HCT116 (cell line): Measurements from ENCODE around the gene MYO1F. TPM values are rescaled to one million over a fixed set of nuclear protein-coding genes. Genes with fewer than 3 reads are reported as not detected.

ENCODE experiments used
- ATAC-seq: fragments of 200-7000 bp; cut with Tn5 transposase; 2 replicates; pipeline ENCODE4 v1.9.1; 2020; ENCODE audit warnings: mild to moderate bottlenecking, moderate library complexity
- BruUV-seq: library from RNA; stranded (reverse); fragments of 400-500 nt; replicated peaks from 2 replicates; lab custom pipeline; 2021; lab: Mats Ljungman, UMichigan
- CTCF ChIA-PET: fragments of 300-600 bp; sonication (Branson Sonifier 250); formaldehyde crosslinking; loops from one replicate; lab custom pipeline; 2021; ENCODE audit warnings: antibody characterized with exemption; lab: Charles Lee
- POLR2A ChIA-PET: fragments of 300-600, 350-600 bp; sonication (Branson Sonifier 250); formaldehyde crosslinking; loops from one replicate; lab custom pipeline; 2021; ENCODE audit warnings: antibody characterized with exemption; lab: Charles Lee
- RAD21 ChIA-PET, 2 experiments: fragments of 300-600 bp; sonication (Branson Sonifier 250); formaldehyde crosslinking; loops; one replicate each; lab custom pipeline; 2023; ENCODE audit warnings: low total read pairs in 2 of 2; ENCODE audit not compliant: uncharacterized antibody in 2 of 2, unreplicated experiment in 2 of 2, low non-redundant PET in 1 of 2; lab: Charles Lee
- DNase-seq: peaks from one replicate; pipeline ENCODE4 v3.0.0-alpha.2; 2010; ENCODE audit warnings: low read depth, low spot score
- H2AFZ ChIP-seq: fragments of 200-600 bp; shearing (Covaris generic), sonication (generic); 2 replicates; pipeline ENCODE4 v1.6.1; 2017; ENCODE audit warnings: low read depth, mixed run types, mixed read lengths, antibody characterized with exemption, low read length; ENCODE audit not compliant: poor library complexity, severe bottlenecking
- H3K27ac ChIP-seq: 2 replicates; pipeline ENCODE4 v1.5.1; 2012; ENCODE audit warnings: low read depth, low read length
- H3K27me3 ChIP-seq: fragments of 200-600 bp; sonication (generic); 2 replicates; pipeline ENCODE4 v1.6.1; 2016; ENCODE audit warnings: mixed run types, low read length, mixed read lengths; ENCODE audit not compliant: insufficient read depth
- H3K36me3 ChIP-seq, 2 experiments: fragments of 200-500 bp in 1 of 2; fragments of 200-600 bp in 1 of 2; sonication (Bioruptor generic) in 1 of 2; sonication (generic) in 1 of 2; 2 replicates each; pipeline versions ENCODE4 v1.5.1 to v1.6.1; 2014 to 2016; ENCODE audit warnings: low read length in 2 of 2, inconsistent platforms in 1 of 2, mixed read lengths in 1 of 2, mixed run types in 1 of 2; ENCODE audit not compliant: insufficient read depth in 2 of 2, control insufficient read depth in 1 of 2
- H3K4me1 ChIP-seq, 2 experiments: fragments of 200-600 bp in 1 of 2; sonication (generic) in 1 of 2; 2 replicates each; pipeline versions ENCODE4 v1.5.1 to v1.6.1; 2012 to 2017; ENCODE audit warnings: low read length in 2 of 2, inconsistent platforms in 1 of 2, mild to moderate bottlenecking in 1 of 2, mixed read lengths in 1 of 2, mixed run types in 1 of 2, moderate library complexity in 1 of 2; ENCODE audit not compliant: insufficient read depth in 2 of 2, control insufficient read depth in 1 of 2
- H3K4me2 ChIP-seq: fragments of 200-600 bp; sonication (generic); 2 replicates; pipeline ENCODE4 v1.6.1; 2017; ENCODE audit warnings: mixed run types, low read length, mixed read lengths
- H3K4me3 ChIP-seq, 2 experiments: fragments of 200-600 bp in 1 of 2; sonication (generic) in 1 of 2; replicated peaks in 1 of 2; 2 replicates each; pipeline ENCODE4 v1.5.1; 2011 to 2016; ENCODE audit warnings: low read length in 2 of 2, control low read depth in 1 of 2, low read depth in 1 of 2, mild to moderate bottlenecking in 1 of 2, mixed read lengths in 1 of 2, mixed run types in 1 of 2
- H3K79me2 ChIP-seq: fragments of 200-600 bp; sonication (generic); 2 replicates; pipeline ENCODE4 v1.6.1; 2017; ENCODE audit warnings: mild to moderate bottlenecking, mixed run types, low read length, moderate library complexity, mixed read lengths; ENCODE audit not compliant: insufficient read depth
- H3K9ac ChIP-seq: fragments of 200-600 bp; sonication (generic); 2 replicates; pipeline ENCODE4 v1.6.1; 2016; ENCODE audit warnings: low read length, mixed read lengths
- H3K9me2 ChIP-seq: fragments of 200-600 bp; sonication (generic), shearing (Covaris generic); 2 replicates; pipeline ENCODE4 v1.6.1; 2017; ENCODE audit warnings: mixed run types, mild to moderate bottlenecking, moderate library complexity; ENCODE audit not compliant: insufficient read depth
- H3K9me3 ChIP-seq, 2 experiments: fragments of 200-500 bp in 1 of 2; fragments of 200-600 bp in 1 of 2; sonication (Bioruptor generic) in 1 of 2; sonication (generic) in 1 of 2; 2 replicates each; pipeline ENCODE4 v1.6.1; 2014 to 2017; ENCODE audit warnings: low read length in 2 of 2, mixed read lengths in 2 of 2, inconsistent platforms in 1 of 2, low read depth in 1 of 2, mild to moderate bottlenecking in 1 of 2, mixed run types in 1 of 2, moderate library complexity in 1 of 2; ENCODE audit not compliant: control insufficient read depth in 1 of 2, insufficient read depth in 1 of 2
- H4K20me1 ChIP-seq: fragments of 200-600 bp; sonication (generic), shearing (Covaris generic); 2 replicates; pipeline ENCODE4 v1.6.1; 2017; ENCODE audit warnings: mixed run types, mild to moderate bottlenecking, moderate library complexity; ENCODE audit not compliant: insufficient read depth
- EGR1 ChIP-seq: IDR thresholded peaks from 2 replicates; pipeline ENCODE4 v1.6.1; 2012; ENCODE audit warnings: low read depth
- ELF1 ChIP-seq: IDR thresholded peaks from 2 replicates; pipeline ENCODE4 v1.6.1; 2012; ENCODE audit warnings: low read depth, borderline replicate concordance
- EZH2 ChIP-seq: fragments of 200-600 bp; sonication (generic); IDR thresholded peaks from 2 replicates; pipeline ENCODE4 v1.6.1; 2017; ENCODE audit warnings: antibody characterized with exemption, mixed run types
- EZH2phosphoT487 ChIP-seq: fragments of 200-600 bp; IDR thresholded peaks from 2 replicates; pipeline ENCODE4 v1.6.1; 2018; ENCODE audit warnings: antibody characterized with exemption, borderline replicate concordance
- POLR2A ChIP-seq: IDR thresholded peaks from 2 replicates; pipeline ENCODE4 v1.7.0; 2011; ENCODE audit warnings: borderline replicate concordance; ENCODE audit not compliant: insufficient read depth, insufficient read length; ENCODE audit errors: extremely low read depth
- POLR2AphosphoS5 ChIP-seq: IDR thresholded peaks from 2 replicates; pipeline ENCODE4 v1.6.1; 2011; ENCODE audit warnings: mild to moderate bottlenecking, low read depth, low read length, moderate library complexity
- YY1 ChIP-seq: IDR thresholded peaks from 2 replicates; pipeline ENCODE4 v1.6.1; 2011; ENCODE audit warnings: low read length, low read depth, moderate library complexity, mild to moderate bottlenecking; ENCODE audit not compliant: insufficient replicate concordance; ENCODE audit errors: extremely low read depth
- ZNF274 ChIP-seq: fragments of 200-500 bp; sonication (Bioruptor generic); IDR thresholded peaks from 2 replicates; pipeline ENCODE4 v1.6.1; 2014; ENCODE audit warnings: mild to moderate bottlenecking, low read depth, low read length, inconsistent platforms
- intact Hi-C: fragments of 100-400 bp; cut with micrococcal nuclease; formaldehyde crosslinking; loops from 2 replicates; pipeline ENCODE4 v1.10.0; 2022
- total RNA-seq: library from RNA; stranded (reverse); gene quantifications from one replicate; pipeline ENCODE4 v1.2.1, GENCODE V29; 2021; ENCODE audit not compliant: unreplicated experiment

MYO1F gene
- total RNA-seq, 1 experiment from 2014 or later, result 0.39 TPM

GRCh38 chr19:8513687-8514504 is 63.3 kb downstream of the MYO1F start, which contains the start of gene ZNF414 (continued):
- peak; percentile 98 for TF ChIP-seq POLR2AphosphoS5
- TF ChIP-seq YY1, result peak; percentile 92
- TF ChIP-seq EZH2, result no peak
- no peak for TF ChIP-seq EZH2phosphoT487
- no peak; the same call in 1 of the 2 replicates for TF ChIP-seq ELF1

- ChIA-PET CTCF (interaction anchor here (1.0 to 2.0 kb wide), 8 partner anchors 8 to 610 kb away, joined by 3 to 21 read pairs (median 4); partner anchors contain the start of genes MAP2K7 and MARCHF2), POLR2A (interaction anchor here (0.7 to 3.1 kb wide), 25 partner anchors 7 to 189 kb away, joined by 3 to 69 read pairs (median 6); partner anchors contain the start of genes ANGPTL4, HNRNPM, MARCHF2 and MYO1F), RAD21 (interaction anchor here (0.7 to 1.4 kb wide), 3 partner anchors 12 to 100 kb away, joined by 3 read pairs; partner anchors contain the start of gene MARCHF2 (in 1 of the 2))
- Histone ChIP-seq H3K27me3 (no peaks in the 10 kb centered on the region), H3K9me2 (no peaks in the 10 kb centered on the region), H3K9ac (peak overlapping the region; percentile 87), H2AFZ (no peak overlapping the region), H3K4me1 (peaks cover 21 to 41% of the 10 kb centered on the region in 2 experiments), H3K9me3 (no peaks in the 10 kb centered on the region), H4K20me1 (no peaks in the 10 kb centered on the region), H3K4me2 (peak overlapping the region; percentile 87), H3K4me3 (peak overlapping the region; percentile 59 to 78), H3K79me2 (no peaks in the 10 kb centered on the region), H3K27ac (peak overlapping the region; percentile 95), H3K36me3 (no peaks in the 10 kb centered on the region)
- BruUV-seq, result TSS peak; percentile 72
- intact Hi-C loops, result loop anchor here (10.0 kb wide), 1 partner anchor 98 kb away; the partner anchor contains the start of gene MARCHF2
- ATAC-seq (no peak), DNase-seq (no peak)
- TF ChIP-seq EGR1 (no peak), POLR2A (peak; percentile 19), ZNF274 (no peak)
These were observed 64.1 kb downstream of the MYO1F start for GRCh38 chr19:8513036-8513686.
